Activated T-cell treated with anti-CD3 and anti-CD28 coated beads, Interleukin-2, amount 50 U/mL, for 72 hours (primary cell): ENCODE data around the gene GAGE13. TPM values are rescaled to one million over a fixed set of nuclear protein-coding genes. Genes with fewer than 3 reads are reported as not detected.
"Not testable (repeated sequence)": the region's sequence is repeated elsewhere in the genome, so short reads cannot be mapped to it uniquely, and the experiment has no call there.

Experiments
- ATAC-seq, 2 donors: fragments of 150-1000 bp; cut with Tn5 transposase; replicated peaks in 1 of 2; 2 replicates each; pipeline ENCODE4 v1.10.0; 2021; ENCODE audit warnings: moderate library complexity in 2 of 2, mild to moderate bottlenecking in 1 of 2
- DNase-seq, 2 donors: peaks; one replicate each; pipeline ENCODE4 v3.0.0; 2021 to 2022; ENCODE audit warnings: mixed read lengths in 1 of 2
- H3K27ac Mint-ChIP-seq: one replicate; pipeline ENCODE4 v1.8.0; 2022; ENCODE audit warnings: mild to moderate bottlenecking, moderate library complexity, mixed read lengths
- H3K27me3 Mint-ChIP-seq: one replicate; pipeline ENCODE4 v1.8.0; 2022; ENCODE audit warnings: low read depth, mixed read lengths
- H3K36me3 Mint-ChIP-seq, 2 donors: one replicate each; pipeline ENCODE4 v1.8.0; 2022; ENCODE audit warnings: mixed read lengths in 2 of 2, mild to moderate bottlenecking in 1 of 2; ENCODE audit not compliant: insufficient read depth in 2 of 2
- H3K4me1 Mint-ChIP-seq: one replicate; pipeline ENCODE4 v1.8.0; 2022; ENCODE audit warnings: low read depth, mixed read lengths
- H3K4me3 Mint-ChIP-seq, 2 donors: one replicate each; pipeline ENCODE4 v1.8.0; 2022; ENCODE audit warnings: mild to moderate bottlenecking in 2 of 2, mixed read lengths in 2 of 2, moderate library complexity in 2 of 2
- H3K9me3 Mint-ChIP-seq, 2 donors: one replicate each; pipeline ENCODE4 v1.8.0; 2022; ENCODE audit warnings: mixed read lengths in 2 of 2
- total RNA-seq, 2 donors: library from RNA; stranded (reverse); gene quantifications; one replicate each; pipeline ENCODE4 v1.2.3, GENCODE V29; 2022

The GAGE13 gene
- total RNA-seq, 2 donors from 2014 or later, result not detected

DNA sequence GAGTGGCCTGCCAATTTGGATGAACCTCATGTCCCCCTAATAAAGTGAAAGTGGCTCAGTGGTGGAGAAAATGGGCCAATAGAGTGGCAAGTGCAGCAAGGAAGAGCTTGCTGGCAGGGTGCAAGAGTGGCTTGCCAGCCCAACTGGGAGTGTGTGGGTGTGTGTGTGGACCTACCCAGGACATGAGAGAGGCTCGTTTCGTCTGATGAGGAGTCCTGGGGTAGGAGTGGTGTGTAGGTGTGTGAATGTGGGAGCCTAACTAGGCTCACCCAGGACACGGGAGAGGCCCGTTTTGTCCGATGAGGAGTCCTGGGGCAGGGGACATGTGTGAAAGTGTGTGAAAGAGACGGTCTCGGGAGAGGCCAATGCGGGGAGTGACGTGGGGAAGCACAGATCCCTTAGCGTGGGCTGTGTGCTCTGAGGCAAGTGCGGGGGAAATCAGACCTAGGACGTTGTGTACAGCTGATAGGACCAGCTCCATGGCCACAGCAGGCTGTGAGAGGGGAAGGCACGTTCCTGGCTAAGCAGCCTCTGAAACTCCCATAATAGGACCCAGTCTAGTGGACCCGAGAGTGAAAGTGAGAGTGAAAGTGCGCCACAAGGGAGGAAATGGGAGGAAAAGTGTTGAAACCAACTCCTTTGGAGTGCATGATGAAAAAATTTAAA is 22.6 kb upstream of the GAGE13 start:
- ATAC-seq (peak; percentile 76), DNase-seq (no peak)
- Mint-ChIP-seq H3K9me3 (no peaks in the 10 kb centered on the region), H3K4me1 (peaks cover 26% of the 10 kb centered on the region), H3K27me3 (peaks cover 5% of the 10 kb centered on the region), H3K36me3 (no peaks in the 10 kb centered on the region), H3K27ac (peak overlapping the region; percentile 82), H3K4me3 (peak overlapping the region; percentile 77 to 89)

DNA sequence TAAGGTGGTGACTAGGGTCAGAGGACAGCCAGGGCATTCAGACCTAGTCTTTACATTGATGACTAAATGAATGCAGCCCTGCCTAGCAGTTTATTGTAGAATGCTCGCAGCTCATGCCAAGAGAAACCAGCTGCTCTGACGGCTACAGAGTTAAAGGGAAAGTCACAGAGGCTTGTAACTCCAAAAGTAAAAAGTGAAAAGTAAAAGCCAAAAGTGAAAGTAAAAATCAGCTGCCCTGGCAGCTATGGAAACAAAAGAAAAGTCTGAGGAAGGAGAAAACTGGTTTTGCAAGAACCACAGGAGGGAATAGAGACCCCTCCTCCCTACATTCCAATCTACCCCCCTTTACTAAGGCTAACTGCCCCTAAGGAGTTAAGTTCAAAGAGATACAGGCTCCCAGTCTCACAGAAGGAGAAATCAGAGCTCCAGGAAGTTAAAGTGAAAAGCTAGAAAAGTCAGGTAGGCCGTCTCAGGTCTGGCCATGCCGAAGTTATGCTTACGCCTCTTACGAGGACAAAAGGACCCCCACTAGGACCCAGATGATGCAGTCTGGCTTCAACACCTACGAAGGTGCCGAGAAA is 21.9 kb upstream of the GAGE13 start:
- H3K4me3 Mint-ChIP-seq, result peak overlapping the region; percentile 77 to 89
- no peaks in the 10 kb centered on the region for H3K27me3 Mint-ChIP-seq
- H3K4me1 Mint-ChIP-seq, result peaks cover 26% of the 10 kb centered on the region
- DNase-seq, result no peak
- peak; percentile 59 to 62 for ATAC-seq
- H3K27ac Mint-ChIP-seq, result peak overlapping the region; percentile 82
- H3K36me3 Mint-ChIP-seq, result no peaks in the 10 kb centered on the region
- no peaks in the 10 kb centered on the region for H3K9me3 Mint-ChIP-seq

DNA sequence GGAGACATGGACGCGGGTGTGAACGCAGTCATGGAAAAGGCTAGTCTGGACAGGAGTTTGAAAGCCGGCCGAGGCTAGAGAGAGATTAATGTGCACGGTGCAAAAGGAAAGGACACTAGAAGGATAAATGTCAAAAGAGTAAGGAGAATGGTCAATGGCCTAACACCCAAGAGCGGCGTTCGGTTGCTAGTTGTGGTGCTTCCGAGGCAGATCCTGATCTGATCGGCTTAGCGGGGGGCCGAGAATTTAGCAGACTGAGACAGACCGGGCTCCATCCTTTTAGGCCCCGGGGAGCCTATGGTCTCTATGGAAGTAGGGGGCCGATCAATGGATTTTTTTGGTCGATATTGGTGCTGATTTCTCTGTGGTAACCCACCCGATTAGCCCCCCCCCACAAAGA is 21.0 kb upstream of the GAGE13 start:
- no peaks in the 10 kb centered on the region for H3K9me3 Mint-ChIP-seq
- DNase-seq (no peak), ATAC-seq (no peak)
- H3K27me3 Mint-ChIP-seq, result no peaks in the 10 kb centered on the region
- H3K4me3 Mint-ChIP-seq, result no peak overlapping the region
- H3K27ac Mint-ChIP-seq, result no peak overlapping the region
- H3K4me1 Mint-ChIP-seq, result peaks cover 26% of the 10 kb centered on the region
- H3K36me3 Mint-ChIP-seq, result no peaks in the 10 kb centered on the region

DNA sequence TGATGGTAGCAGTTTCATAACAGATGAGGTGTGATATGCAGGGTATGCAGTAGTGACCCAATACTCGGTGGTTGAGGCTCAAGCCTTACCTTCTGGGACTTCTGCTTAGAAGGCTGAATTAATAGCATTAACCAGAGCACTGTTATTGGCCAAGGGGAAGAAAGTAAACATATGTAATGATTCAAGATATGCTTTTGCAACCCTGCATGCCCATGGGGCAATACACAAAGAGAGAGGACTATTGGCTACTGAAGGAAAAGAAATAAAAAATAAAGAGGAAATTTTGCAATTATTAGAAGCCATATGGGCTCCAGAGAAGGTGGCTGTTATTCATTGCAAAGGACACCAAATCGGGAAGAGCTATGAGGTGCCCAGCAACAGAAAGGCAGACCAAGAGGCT is 19.2 kb upstream of the GAGE13 start:
- no peak overlapping the region for H3K4me3 Mint-ChIP-seq
- H3K9me3 Mint-ChIP-seq, result no peaks in the 10 kb centered on the region
- DNase-seq, result no peak
- ATAC-seq, result no peak
- H3K36me3 Mint-ChIP-seq, result no peaks in the 10 kb centered on the region
- peaks cover 26% of the 10 kb centered on the region for H3K4me1 Mint-ChIP-seq
- no peak overlapping the region for H3K27ac Mint-ChIP-seq
- H3K27me3 Mint-ChIP-seq, result no peaks in the 10 kb centered on the region

DNA sequence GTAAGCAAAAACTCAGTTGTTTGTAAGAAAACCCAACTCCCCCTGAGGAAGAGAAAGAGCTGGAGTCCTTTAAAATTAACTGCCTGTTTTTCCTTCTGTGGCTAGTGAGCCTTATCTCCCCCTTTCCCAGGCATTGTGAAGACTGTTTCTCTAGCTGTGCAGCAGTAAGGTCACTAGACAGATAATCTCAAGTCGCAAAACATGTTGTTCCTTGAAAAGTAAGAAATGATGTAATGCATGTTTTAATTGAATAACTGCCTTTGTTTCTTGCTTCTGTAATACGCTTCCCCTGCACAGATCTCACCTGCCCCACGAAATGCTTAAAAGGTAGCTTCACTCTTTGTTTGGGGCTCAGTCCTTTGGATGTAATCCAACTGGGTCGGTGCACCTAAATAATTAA is 15.3 kb upstream of the GAGE13 start:
- Mint-ChIP-seq H3K36me3 (no peaks in the 10 kb centered on the region), H3K4me3 (no peak overlapping the region), H3K9me3 (no peaks in the 10 kb centered on the region), H3K27ac (no peak overlapping the region), H3K27me3 (no peaks in the 10 kb centered on the region), H3K4me1 (no peaks in the 10 kb centered on the region)
- DNase-seq (no peak), ATAC-seq (no peak)

DNA sequence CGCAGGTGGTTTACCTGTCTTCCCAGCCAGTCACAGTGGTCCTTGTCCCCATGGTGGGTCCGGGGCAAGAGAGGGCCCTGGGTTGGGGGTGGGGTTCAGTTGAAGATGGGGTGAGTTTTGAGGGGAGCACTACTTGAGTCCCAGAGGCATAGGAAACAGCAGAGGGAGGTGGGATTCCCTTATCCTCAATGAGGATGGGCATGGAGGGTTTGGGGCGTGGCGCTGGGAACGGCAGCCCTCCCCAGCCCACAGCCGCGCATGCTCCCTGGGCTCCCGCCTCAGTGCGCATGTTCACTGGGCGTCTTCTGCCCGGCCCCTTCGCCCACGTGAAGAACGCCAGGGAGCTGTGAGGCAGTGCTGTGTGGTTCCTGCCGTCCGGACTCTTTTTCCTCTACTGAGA is 9.6 kb upstream of the GAGE13 start, which contains the start of gene GAGE12J:
GAGE12J (plus strand) TSS at position 301 of the 400 bp plus-strand sequence. CDS start 1,157 bp downstream, outside the sequence.
- ATAC-seq, result not testable (repeated sequence)

DNA sequence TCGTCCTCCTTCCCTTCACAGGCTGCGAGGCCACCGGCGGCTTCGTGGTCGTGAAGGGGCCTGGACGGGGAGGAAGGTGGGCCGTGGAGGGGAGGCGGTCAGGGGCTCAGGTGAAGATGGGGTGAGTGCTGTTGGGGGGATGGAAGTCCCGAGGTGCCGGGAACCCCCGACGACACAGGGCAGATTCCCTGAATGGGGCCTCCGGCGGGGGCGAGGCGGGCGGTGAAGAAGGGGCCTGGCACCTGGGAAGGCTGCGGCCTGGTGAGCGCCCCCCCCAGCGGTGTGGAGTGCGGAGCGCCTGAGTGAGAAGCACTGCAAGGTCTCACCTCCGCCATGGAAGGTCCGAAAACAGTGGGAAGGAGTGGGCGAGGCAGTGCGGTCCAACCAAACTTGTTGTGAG is 9.1 kb upstream of the GAGE13 start:
- not testable (repeated sequence) for DNase-seq, ATAC-seq, H3K4me3 Mint-ChIP-seq, H3K4me1 Mint-ChIP-seq, H3K27me3 Mint-ChIP-seq, H3K27ac Mint-ChIP-seq, H3K9me3 Mint-ChIP-seq, H3K36me3 Mint-ChIP-seq

More for the DNA sequence above, 9.6 kb upstream of the GAGE13 start, which contains the start of gene GAGE12J:
- not testable (repeated sequence) for DNase-seq, H3K4me3 Mint-ChIP-seq, H3K4me1 Mint-ChIP-seq, H3K27me3 Mint-ChIP-seq, H3K36me3 Mint-ChIP-seq, H3K27ac Mint-ChIP-seq, H3K9me3 Mint-ChIP-seq

DNA sequence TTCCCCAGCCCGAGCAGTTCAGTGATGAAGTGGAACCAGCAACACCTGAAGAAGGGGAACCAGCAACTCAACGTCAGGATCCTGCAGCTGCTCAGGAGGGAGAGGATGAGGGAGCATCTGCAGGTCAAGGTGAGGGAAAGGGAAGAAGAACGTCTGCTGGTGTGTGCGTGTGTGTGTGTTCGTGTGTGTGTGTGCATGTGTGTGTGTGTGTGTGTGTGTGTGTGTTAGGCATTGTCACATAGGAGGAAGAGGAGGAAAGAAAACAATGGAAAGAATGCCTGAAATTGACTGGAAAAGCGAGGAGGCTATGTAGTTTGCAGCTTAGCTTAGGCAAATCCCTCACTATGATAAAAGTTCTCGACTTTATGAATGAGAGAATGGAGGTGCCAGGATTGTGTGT is 7.6 kb upstream of the GAGE13 start:
- not testable (repeated sequence) for H3K27me3 Mint-ChIP-seq, H3K9me3 Mint-ChIP-seq, H3K4me1 Mint-ChIP-seq, DNase-seq, ATAC-seq, H3K36me3 Mint-ChIP-seq, H3K4me3 Mint-ChIP-seq, H3K27ac Mint-ChIP-seq

DNA sequence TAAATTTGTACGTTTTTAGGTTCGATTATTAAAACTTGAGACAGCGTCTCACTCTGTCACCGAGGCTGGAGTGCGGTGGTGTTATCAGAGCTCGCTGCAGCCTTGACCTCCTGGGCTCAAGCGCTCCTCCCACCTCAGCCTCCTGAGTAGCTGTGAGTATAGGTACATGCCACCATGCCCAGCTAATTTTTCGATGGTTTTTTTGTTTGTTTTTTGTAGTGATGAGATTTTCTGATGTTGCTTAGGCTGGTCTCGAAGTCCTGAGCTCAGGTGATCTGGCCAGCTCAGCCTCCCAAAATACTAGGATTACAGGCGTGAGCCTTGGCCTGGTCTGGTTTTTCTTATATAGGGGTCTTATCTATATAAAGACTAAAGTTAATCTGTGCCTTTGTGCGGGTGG is 961 bp upstream of the GAGE13 start:
- H3K9me3 Mint-ChIP-seq, ATAC-seq, H3K4me3 Mint-ChIP-seq, H3K27ac Mint-ChIP-seq, H3K27me3 Mint-ChIP-seq, DNase-seq, H3K4me1 Mint-ChIP-seq, H3K36me3 Mint-ChIP-seq: not testable (repeated sequence)

DNA sequence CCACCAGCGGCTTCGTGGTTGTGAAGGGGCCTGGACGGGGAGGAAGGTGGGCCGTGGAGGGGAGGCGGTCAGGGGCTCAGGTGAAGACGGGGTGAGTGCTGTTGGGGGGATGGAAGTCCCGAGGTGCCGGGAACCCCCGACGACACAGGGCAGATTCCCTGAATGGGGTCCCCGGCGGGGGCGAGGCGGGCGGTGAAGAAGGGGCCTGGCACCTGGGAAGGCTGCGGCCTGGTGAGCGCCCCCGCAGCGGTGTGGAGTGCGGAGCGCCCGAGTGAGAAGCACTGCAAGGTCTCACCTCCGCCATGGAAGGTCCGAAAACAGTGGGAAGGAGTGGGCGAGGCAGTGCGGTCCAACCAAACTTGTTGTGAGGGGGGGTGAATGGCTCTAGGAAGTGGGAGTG is 459 bp downstream of the GAGE13 start:
- DNase-seq, H3K4me1 Mint-ChIP-seq, H3K4me3 Mint-ChIP-seq, ATAC-seq, H3K36me3 Mint-ChIP-seq, H3K9me3 Mint-ChIP-seq, H3K27me3 Mint-ChIP-seq, H3K27ac Mint-ChIP-seq: not testable (repeated sequence)

DNA sequence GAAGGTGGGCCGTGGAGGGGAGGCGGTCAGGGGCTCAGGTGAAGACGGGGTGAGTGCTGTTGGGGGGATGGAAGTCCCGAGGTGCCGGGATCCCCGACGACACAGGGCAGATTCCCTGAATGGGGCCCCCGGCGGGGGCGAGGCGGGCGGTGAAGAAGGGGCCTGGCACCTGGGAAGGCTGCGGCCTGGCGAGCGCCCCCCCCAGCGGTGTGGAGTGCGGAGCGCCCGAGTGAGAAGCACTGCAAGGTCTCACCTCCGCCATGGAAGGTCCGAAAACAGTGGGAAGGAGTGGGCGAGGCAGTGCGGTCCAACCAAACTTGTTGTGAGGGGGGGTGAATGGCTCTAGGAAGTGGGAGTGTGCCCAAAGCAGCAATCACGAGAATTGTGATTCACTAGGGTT is 10.1 kb downstream of the GAGE13 start:
- not testable (repeated sequence) for H3K27me3 Mint-ChIP-seq, H3K4me3 Mint-ChIP-seq, H3K9me3 Mint-ChIP-seq, H3K36me3 Mint-ChIP-seq, DNase-seq, H3K27ac Mint-ChIP-seq, H3K4me1 Mint-ChIP-seq, ATAC-seq

DNA sequence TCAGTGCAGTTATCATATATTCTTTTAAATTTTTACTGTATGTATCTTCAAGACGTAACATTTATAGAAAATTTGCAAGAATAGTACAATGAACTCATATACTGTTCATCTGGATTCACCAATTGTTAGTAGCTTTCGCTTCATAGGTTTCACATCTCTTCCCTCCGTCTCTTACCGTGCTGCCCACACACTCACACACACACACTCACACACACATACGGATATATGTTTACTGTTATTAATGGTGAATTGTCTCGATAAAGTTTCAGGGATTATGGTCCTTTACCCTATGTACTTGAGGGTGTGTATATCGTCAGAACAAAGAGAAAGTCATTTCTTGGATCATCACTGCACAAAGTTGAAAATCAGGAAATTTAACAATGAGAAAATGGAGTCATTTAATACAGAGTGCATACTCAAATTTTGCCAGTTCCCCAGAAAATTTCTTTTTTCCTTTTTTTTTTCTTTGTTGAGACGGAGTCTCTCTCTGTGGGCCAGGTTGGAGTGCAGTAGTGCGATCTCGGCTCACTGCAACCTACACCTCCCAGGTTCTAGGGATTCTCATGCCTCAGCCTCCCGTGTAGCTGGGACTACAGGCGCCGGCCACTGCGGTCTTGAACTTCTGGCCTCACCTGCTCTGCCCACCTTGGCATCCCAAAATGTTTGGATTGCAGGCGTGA is 13.3 kb downstream of the GAGE13 start:
- H3K4me1 Mint-ChIP-seq, ATAC-seq, H3K9me3 Mint-ChIP-seq, H3K27me3 Mint-ChIP-seq, H3K4me3 Mint-ChIP-seq, H3K27ac Mint-ChIP-seq, H3K36me3 Mint-ChIP-seq, DNase-seq: not testable (repeated sequence)

DNA sequence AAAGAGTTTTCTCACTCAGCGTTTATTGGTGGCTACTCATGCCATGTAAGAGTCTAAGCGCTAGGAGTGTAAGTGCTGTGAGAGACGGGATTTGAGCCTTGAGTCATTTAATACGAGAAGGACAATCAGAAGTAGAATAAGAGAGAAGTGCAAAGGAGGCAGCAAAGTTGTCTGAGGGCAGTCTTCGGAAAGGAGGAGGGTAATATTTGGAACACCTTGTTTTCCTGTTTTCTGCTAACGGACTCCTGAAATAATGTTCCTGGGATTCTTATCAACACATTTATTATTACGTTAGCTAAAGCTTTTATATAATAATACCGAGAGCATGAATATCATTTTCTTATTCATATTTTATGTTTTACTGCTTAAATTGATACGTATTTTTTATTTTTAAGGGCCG is 14.0 kb downstream of the GAGE13 start:
- not testable (repeated sequence) for H3K4me3 Mint-ChIP-seq, DNase-seq, H3K9me3 Mint-ChIP-seq, H3K36me3 Mint-ChIP-seq, H3K27me3 Mint-ChIP-seq, H3K4me1 Mint-ChIP-seq, H3K27ac Mint-ChIP-seq, ATAC-seq
